CD4-positive, alpha-beta memory T cell (primary cell): ENCODE results near the gene CLIC3. TPM values are rescaled to one million over a fixed set of nuclear protein-coding genes. Genes with fewer than 3 reads are reported as not detected.
A peak's percentile ranks its signal among the peaks of the same experiment; 100 is the strongest.

ENCODE experiments used
- CTCF ChIA-PET: fragments of 350-600 bp; sonication (Branson Sonifier 250); formaldehyde crosslinking; loops from one replicate; lab custom pipeline; 2021; ENCODE audit warnings: inconsistent platforms; ENCODE audit not compliant: partially characterized antibody; lab: Charles Lee
- POLR2A ChIA-PET: fragments of 350-600 bp; sonication (Branson Sonifier 250); formaldehyde crosslinking; loops from one replicate; lab custom pipeline; 2021; ENCODE audit not compliant: partially characterized antibody; lab: Charles Lee
- DNase-seq, 5 donors: peaks; one replicate each; pipeline versions ENCODE4 v3.0.0 to v3.0.0-alpha.2; 2020 to 2022; ENCODE audit warnings: mixed read lengths in 1 of 5
- H3K27ac ChIP-seq: one replicate; pipeline ENCODE4 v1.7.0; 2013; ENCODE audit warnings: low read depth, low read length
- H3K27me3 ChIP-seq: 2 replicates; pipeline ENCODE4 v1.7.0; 2013; ENCODE audit warnings: mild to moderate bottlenecking, low read length, moderate library complexity; ENCODE audit not compliant: insufficient read depth
- H3K36me3 ChIP-seq: 2 replicates; pipeline ENCODE4 v1.7.0; 2013; ENCODE audit warnings: mild to moderate bottlenecking, low read length, moderate library complexity; ENCODE audit not compliant: insufficient read depth
- H3K4me1 ChIP-seq: 2 replicates; pipeline ENCODE4 v1.7.0; 2013; ENCODE audit warnings: mild to moderate bottlenecking, low read length, moderate library complexity; ENCODE audit not compliant: insufficient read depth
- H3K4me3 ChIP-seq, 2 donors: one replicate each; pipeline ENCODE4 v1.7.0; 2013; ENCODE audit warnings: low read length in 2 of 2, mild to moderate bottlenecking in 1 of 2
- H3K9me3 ChIP-seq, 2 donors: one replicate each; pipeline ENCODE4 v1.7.0; 2013; ENCODE audit warnings: low read length in 2 of 2, control low read depth in 1 of 2; ENCODE audit not compliant: control insufficient read depth in 1 of 2
- H3K27ac Mint-ChIP-seq, 7 donors: one replicate each; pipeline ENCODE4 v1.8.0; 2020 to 2021; ENCODE audit warnings: mixed read lengths in 7 of 7, mild to moderate bottlenecking in 6 of 7, inconsistent platforms in 3 of 7, moderate library complexity in 3 of 7
- H3K27me3 Mint-ChIP-seq, 2 donors: one replicate each; pipeline ENCODE4 v1.8.0; 2020 to 2021; ENCODE audit warnings: mixed read lengths in 2 of 2
- H3K36me3 Mint-ChIP-seq, 2 donors: one replicate each; pipeline ENCODE4 v1.8.0; 2020 to 2021; ENCODE audit warnings: mixed read lengths in 2 of 2, inconsistent platforms in 1 of 2, mild to moderate bottlenecking in 1 of 2
- H3K4me1 Mint-ChIP-seq, 4 donors: one replicate each; pipeline ENCODE4 v1.8.0; 2020 to 2021; ENCODE audit warnings: mixed read lengths in 4 of 4, mild to moderate bottlenecking in 1 of 4
- H3K4me3 Mint-ChIP-seq, 8 donors: one replicate each; pipeline ENCODE4 v1.8.0; 2020 to 2021; ENCODE audit warnings: mixed read lengths in 8 of 8, mild to moderate bottlenecking in 7 of 8, moderate library complexity in 6 of 8, inconsistent platforms in 3 of 8
- H3K9me3 Mint-ChIP-seq, 8 donors: one replicate each; pipeline ENCODE4 v1.8.0; 2020 to 2021; ENCODE audit warnings: mixed read lengths in 8 of 8, mild to moderate bottlenecking in 5 of 8, inconsistent platforms in 3 of 8, moderate library complexity in 1 of 8
- intact Hi-C: fragments of 100-400 bp; cut with micrococcal nuclease; formaldehyde crosslinking; loops from one replicate; pipeline ENCODE4 v1.15.1; 2023
- polyA plus RNA-seq, 2 donors: library from polyadenylated mRNA; unstranded; fragments of 300-500 nt; fragmentation: Illumina TruSeq; gene quantifications; one replicate each; pipeline ENCODE4 v1.2.3, GENCODE V29; 2021
- total RNA-seq, 2 experiments: library from RNA; stranded (reverse); gene quantifications; one replicate each; pipeline ENCODE4 v1.2.3, GENCODE V29; 2021

CLIC3 gene
- total and polyA plus RNA-seq, 4 experiments from 2014 or later: 3.1 to 7.8 (median 4.4) TPM

GRCh38 chr9:136969774-136970173 lies 26.6 kb downstream of the CLIC3 start:
- H3K27me3 Mint-ChIP-seq: no peaks in the 10 kb centered on the region
- H3K4me3 ChIP-seq: no peak overlapping the region
- H3K27ac Mint-ChIP-seq: no peak overlapping the region
- peaks cover 30% of the 10 kb centered on the region for H3K4me1 ChIP-seq
- DNase-seq: no peak
- H3K4me3 Mint-ChIP-seq: no peak overlapping the region
- H3K9me3 ChIP-seq: no peaks in the 10 kb centered on the region
- peaks cover 12 to 28% (median 19%) of the 10 kb centered on the region in 4 donors for H3K4me1 Mint-ChIP-seq
- ChIA-PET POLR2A (no interaction called here), CTCF (no interaction called here)
- H3K27ac ChIP-seq: no peak overlapping the region
- H3K9me3 Mint-ChIP-seq: no peaks in the 10 kb centered on the region
- intact Hi-C loops: loop anchor here (10.0 kb wide), 1 partner anchor 55 kb away; the partner anchor contains the start of gene ABCA2
- no peaks in the 10 kb centered on the region for H3K36me3 ChIP-seq
- H3K36me3 Mint-ChIP-seq: no peaks in the 10 kb centered on the region
- H3K27me3 ChIP-seq: no peaks in the 10 kb centered on the region

GRCh38 chr9:136969150-136969549 lies 27.2 kb downstream of the CLIC3 start:
- Histone ChIP-seq H3K36me3 (no peaks in the 10 kb centered on the region), H3K27me3 (no peaks in the 10 kb centered on the region), H3K27ac (no peak overlapping the region), H3K4me3 (no peak overlapping the region), H3K9me3 (no peaks in the 10 kb centered on the region), H3K4me1 (peaks cover 30% of the 10 kb centered on the region)
- H3K9me3 Mint-ChIP-seq: no peaks in the 10 kb centered on the region
- H3K27me3 Mint-ChIP-seq: no peaks in the 10 kb centered on the region
- no peak overlapping the region for H3K4me3 Mint-ChIP-seq
- ChIA-PET POLR2A (interaction anchor here (1.1 to 1.7 kb wide), 2 partner anchors 9 kb away, joined by 4 to 7 read pairs; no protein-coding TSS in a partner anchor), CTCF (interaction anchor here (1.1 kb wide), 1 partner anchor 16 kb away, joined by 3 read pairs; no protein-coding TSS in a partner anchor)
- no peak for DNase-seq
- intact Hi-C loops: no loop called here
- H3K4me1 Mint-ChIP-seq: peaks cover 14 to 28% (median 21%) of the 10 kb centered on the region in 4 donors
- no peaks in the 10 kb centered on the region for H3K36me3 Mint-ChIP-seq
- no peak overlapping the region for H3K27ac Mint-ChIP-seq

- Mint-ChIP-seq H3K4me1 (peaks cover 14 to 25% (median 19%) of the 10 kb centered on the region in 4 donors), H3K9me3 (no peaks in the 10 kb centered on the region), H3K27ac (no peak overlapping the region), H3K4me3 (no peak overlapping the region), H3K27me3 (no peaks in the 10 kb centered on the region), H3K36me3 (no peaks in the 10 kb centered on the region)
- no peaks in the 10 kb centered on the region for H3K9me3 ChIP-seq
- no peak overlapping the region for H3K4me3 ChIP-seq
- no peak for DNase-seq
- no peaks in the 10 kb centered on the region for H3K36me3 ChIP-seq
- intact Hi-C loops: no loop called here
- H3K27ac ChIP-seq: no peak overlapping the region
- H3K27me3 ChIP-seq: no peaks in the 10 kb centered on the region
- POLR2A ChIA-PET: interaction anchor here (1.1 to 1.7 kb wide), 2 partner anchors 8 to 10 kb away, joined by 4 to 7 read pairs; no protein-coding TSS in a partner anchor
- peaks cover 30% of the 10 kb centered on the region for H3K4me1 ChIP-seq
- CTCF ChIA-PET: interaction anchor here (1.1 kb wide), 1 partner anchor 16 kb away, joined by 3 read pairs; no protein-coding TSS in a partner anchor
These were observed 27.8 kb downstream of the CLIC3 start for GRCh38 chr9:136968333-136969127.

GRCh38 chr9:136965771-136966484 lies 30.4 kb downstream of the CLIC3 start:
- Mint-ChIP-seq H3K4me1 (peaks cover 19 to 38% (median 30%) of the 10 kb centered on the region in 4 donors), H3K27ac (peak overlapping the region; percentile 77 to 91 (median 88)), H3K27me3 (no peaks in the 10 kb centered on the region), H3K36me3 (no peaks in the 10 kb centered on the region), H3K9me3 (no peaks in the 10 kb centered on the region), H3K4me3 (peak overlapping the region; percentile 70 to 86 (median 79))
- CTCF ChIA-PET: interaction anchor here (1.4 to 2.2 kb wide), 3 partner anchors 18 to 174 kb away, joined by 3 to 6 read pairs (median 5); no protein-coding TSS in a partner anchor
- intact Hi-C loops: no loop called here
- Histone ChIP-seq H3K4me1 (peaks cover 47% of the 10 kb centered on the region), H3K36me3 (no peaks in the 10 kb centered on the region), H3K27me3 (no peaks in the 10 kb centered on the region), H3K4me3 (no peak overlapping the region), H3K9me3 (no peaks in the 10 kb centered on the region), H3K27ac (peak overlapping the region; percentile 42)
- POLR2A ChIA-PET: interaction anchor here (1.4 to 9.2 kb wide), 4 partner anchors 9 to 26 kb away, joined by 3 to 75 read pairs (median 10); partner anchors contain the start of gene PAXX
- DNase-seq: peak; percentile 41 to 71 (median 48)

GRCh38 chr9:136964833-136965422 lies 31.4 kb downstream of the CLIC3 start:
- Histone ChIP-seq H3K4me1 (peaks cover 54% of the 10 kb centered on the region), H3K4me3 (no peak overlapping the region), H3K27me3 (no peaks in the 10 kb centered on the region), H3K9me3 (no peaks in the 10 kb centered on the region), H3K36me3 (no peaks in the 10 kb centered on the region), H3K27ac (no peak overlapping the region)
- H3K36me3 Mint-ChIP-seq: no peaks in the 10 kb centered on the region
- H3K4me3 Mint-ChIP-seq: peak overlapping the region in 6 of 8 donors; percentile 26 to 61 (median 54)
- POLR2A ChIA-PET: interaction anchor here (1.0 to 9.2 kb wide), 3 partner anchors 10 to 27 kb away, joined by 5 to 75 read pairs (median 13); partner anchors contain the start of gene PAXX
- no peak for DNase-seq
- H3K27me3 Mint-ChIP-seq: no peaks in the 10 kb centered on the region
- CTCF ChIA-PET: interaction anchor here (0.6 to 0.8 kb wide), 2 partner anchors 16 to 70 kb away, joined by 3 read pairs; no protein-coding TSS in a partner anchor
- peak overlapping the region in 5 of 7 donors; percentile 53 to 91 (median 72) for H3K27ac Mint-ChIP-seq
- no peaks in the 10 kb centered on the region for H3K9me3 Mint-ChIP-seq
- H3K4me1 Mint-ChIP-seq: peaks cover 23 to 48% (median 33%) of the 10 kb centered on the region in 4 donors
- intact Hi-C loops: no loop called here

GRCh38 chr9:136964171-136964689 lies 32.1 kb downstream of the CLIC3 start:
- Histone ChIP-seq H3K4me1 (peaks cover 60% of the 10 kb centered on the region), H3K36me3 (no peaks in the 10 kb centered on the region), H3K9me3 (no peaks in the 10 kb centered on the region), H3K4me3 (no peak overlapping the region), H3K27ac (no peak overlapping the region), H3K27me3 (no peaks in the 10 kb centered on the region)
- Mint-ChIP-seq H3K27ac (peak overlapping the region in 4 of 7 donors; percentile 64 to 72 (median 67)), H3K4me1 (peaks cover 23 to 53% (median 33%) of the 10 kb centered on the region in 4 donors), H3K27me3 (no peaks in the 10 kb centered on the region), H3K36me3 (no peaks in the 10 kb centered on the region), H3K9me3 (no peaks in the 10 kb centered on the region), H3K4me3 (peak overlapping the region in 5 of 8 donors; percentile 25 to 61 (median 51))
- no peak for DNase-seq
- CTCF ChIA-PET: no interaction called here
- intact Hi-C loops: no loop called here
- POLR2A ChIA-PET: interaction anchor here (1.0 to 9.2 kb wide), 2 partner anchors 11 to 14 kb away, joined by 5 to 75 read pairs; no protein-coding TSS in a partner anchor
